HG03039 (cell line): ENCODE measurements around the gene ADAM22.
"Not testable (repeated sequence)": the region's sequence is repeated elsewhere in the genome, so short reads cannot be mapped to it uniquely, and the experiment has no call there.

Experiments
- ATAC-seq: cut with Tn5 transposase; IDR thresholded peaks from one replicate; pipeline ENCODE4 v1.9.1; 2021; ENCODE audit warnings: mild to moderate bottlenecking, moderate library complexity; ENCODE audit not compliant: unreplicated experiment

ADAM22 gene

GRCh38 chr7:88153378-88153777 lies 219.3 kb downstream of the ADAM22 start:
- no peak for ATAC-seq

DNA sequence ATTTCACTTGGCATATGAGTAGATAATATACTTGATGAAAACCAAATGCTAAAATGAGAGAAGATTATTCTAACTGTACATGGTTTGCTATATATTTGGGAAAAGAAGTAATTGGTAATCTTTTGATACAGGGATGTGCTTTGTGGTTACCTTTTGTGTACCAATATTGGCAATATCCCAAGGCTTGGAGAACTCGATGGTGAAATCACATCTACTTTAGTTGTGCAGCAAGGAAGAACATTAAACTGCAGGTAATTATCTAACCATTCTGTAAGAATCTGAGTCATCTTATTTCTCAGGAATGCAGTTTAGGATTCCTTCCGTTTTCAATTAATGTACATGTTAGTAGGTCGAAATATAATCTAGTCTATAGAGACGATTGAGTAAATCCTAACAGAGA lies 221.7 kb downstream of the ADAM22 start:
- no peak for ATAC-seq

DNA sequence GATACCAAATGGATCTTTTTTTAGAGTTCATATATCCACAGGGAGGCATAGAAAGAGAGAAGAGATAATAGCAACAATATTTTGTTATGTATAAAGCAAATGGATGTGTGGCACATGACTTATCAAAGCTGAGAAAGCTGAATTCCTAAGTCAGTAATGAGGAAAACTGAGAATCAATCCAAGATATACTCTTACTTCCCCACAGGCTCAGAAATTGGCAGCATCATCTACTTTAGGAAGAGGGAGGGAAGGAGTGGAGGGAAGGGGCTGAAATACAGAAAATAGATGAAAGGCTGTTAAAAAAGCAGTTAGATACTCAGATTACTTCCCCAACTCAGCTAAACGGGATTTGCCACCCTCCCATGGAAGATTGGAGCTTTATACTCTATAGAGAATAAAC lies 222.3 kb downstream of the ADAM22 start:
- no peak for ATAC-seq

DNA sequence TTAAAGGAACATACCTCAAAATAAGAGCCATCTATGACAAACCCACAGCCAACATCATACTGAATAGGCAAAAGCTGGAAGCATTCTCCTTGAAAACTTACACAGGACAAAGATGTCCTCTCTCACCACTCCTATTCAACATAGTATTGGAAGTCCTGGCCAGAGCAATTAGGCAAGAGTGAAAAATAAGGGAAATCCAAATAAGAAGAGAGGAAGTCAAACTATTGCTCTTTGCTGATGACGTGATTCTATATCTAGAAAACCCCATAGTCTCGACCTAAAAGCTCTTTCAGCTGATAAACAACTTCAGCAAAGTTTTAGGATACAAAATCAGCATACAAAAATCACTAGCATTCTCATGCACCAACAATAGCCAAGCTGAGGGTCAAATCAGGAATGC lies 225.7 kb downstream of the ADAM22 start:
- ATAC-seq, result not testable (repeated sequence)

DNA sequence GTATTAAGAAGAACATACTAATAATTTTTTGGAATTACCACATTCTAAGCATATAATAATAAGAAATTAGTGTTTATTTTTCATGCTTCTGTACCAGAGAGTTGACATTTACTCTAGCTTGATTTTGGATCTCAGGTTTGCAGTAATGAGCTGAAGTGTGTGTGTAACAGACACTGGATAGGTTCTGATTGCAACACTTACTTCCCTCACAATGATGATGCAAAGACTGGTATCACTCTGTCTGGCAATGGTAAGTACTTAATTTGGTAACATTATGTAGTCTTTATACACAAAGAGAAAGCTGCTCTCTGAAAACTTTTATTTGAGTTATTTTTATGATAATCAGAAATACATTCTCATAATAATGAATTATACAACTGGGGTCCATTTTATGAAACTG lies 231.6 kb downstream of the ADAM22 start:
- ATAC-seq, result no peak

- ATAC-seq, result no peak
These were observed 233.2 kb downstream of the ADAM22 start for GRCh38 chr7:88167223-88167622.

DNA sequence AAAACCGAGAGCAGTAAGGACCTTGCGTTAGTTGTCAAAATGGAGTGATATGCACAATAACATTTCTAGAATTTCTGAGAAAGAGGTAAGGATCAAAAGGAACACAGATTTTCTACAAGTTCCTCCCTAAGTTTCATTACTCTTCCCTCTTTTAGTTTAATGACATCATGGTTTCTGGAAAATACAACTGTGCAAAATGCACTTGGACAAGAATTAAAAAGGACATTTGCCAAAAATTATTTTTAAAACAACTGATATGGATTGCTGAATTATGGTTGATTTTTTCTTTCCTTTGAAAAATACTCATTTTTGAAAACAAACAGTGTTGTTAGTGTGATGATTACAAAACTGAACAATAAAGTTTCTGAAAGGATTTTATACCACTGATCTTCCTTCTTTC lies 233.7 kb downstream of the ADAM22 start:
- no peak for ATAC-seq

DNA sequence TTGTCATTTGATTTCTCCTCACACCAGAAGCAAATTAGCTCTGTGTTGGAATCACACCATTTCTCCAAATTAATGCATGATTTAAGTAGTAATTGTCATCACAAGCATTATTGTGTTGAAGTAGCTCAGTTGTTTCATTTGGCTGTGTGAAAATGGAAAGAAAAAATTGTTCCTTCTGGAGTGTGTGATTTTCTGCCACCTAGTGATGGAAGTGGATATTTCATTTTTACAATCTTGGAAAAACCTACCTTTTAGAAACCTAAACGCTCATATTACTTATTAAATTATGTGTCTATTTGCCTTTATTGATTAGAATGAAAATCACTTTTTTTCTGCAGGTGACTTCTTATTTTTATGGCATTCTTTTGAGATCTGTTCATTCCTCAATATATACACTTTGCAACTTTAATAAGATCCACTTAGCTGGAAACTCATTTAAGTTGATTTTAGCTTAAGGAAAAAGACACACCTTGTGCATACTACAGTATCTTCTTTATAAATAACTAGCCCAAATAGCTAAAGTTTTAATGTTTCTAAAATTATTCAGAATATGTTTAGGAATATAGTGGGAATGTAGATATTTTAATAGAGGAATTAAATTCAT lies 235.8 kb downstream of the ADAM22 start:
- ATAC-seq, result no peak

DNA sequence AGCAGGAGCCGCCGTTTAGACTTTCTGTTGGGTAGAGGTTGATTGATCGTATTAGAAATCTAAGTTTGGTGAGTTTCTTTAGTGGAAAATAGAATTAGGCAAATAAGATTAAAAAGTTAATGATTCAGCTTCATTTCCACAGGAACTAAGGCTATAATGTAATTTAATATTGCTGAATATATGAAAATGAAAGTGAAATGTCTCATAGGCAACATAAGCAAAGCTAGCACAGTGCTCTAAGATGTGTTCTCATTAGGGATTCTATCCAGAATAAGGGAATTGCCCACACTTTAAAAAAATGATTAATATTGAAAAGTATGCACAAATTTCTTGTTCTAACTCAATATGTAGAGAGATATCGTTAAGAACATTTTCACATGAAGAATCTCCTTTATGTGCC lies 238.8 kb downstream of the ADAM22 start:
- ATAC-seq, result no peak

- no peak for ATAC-seq
These were observed 242.1 kb downstream of the ADAM22 start for GRCh38 chr7:88176190-88176589.

DNA sequence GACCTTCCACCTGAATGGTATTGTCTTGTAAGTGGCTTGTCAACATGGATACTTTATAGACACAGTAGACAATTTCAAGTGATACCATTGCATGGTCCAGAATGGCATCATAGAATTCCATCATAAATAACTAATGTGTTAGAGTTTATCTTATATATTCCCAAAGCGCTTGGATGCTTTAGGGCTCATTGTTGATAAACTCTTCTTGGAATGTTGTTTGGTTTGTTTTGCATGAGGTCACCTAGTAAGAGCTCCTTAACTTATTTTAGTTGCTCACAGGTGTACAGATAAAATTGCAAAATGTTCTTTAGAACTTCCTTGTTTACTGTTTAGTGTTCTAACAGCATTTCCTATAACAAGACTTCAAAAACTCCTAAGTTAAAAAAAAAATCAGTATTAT lies 249.0 kb downstream of the ADAM22 start:
- no peak for ATAC-seq

- ATAC-seq, result peak; percentile 68
These were observed 250.8 kb downstream of the ADAM22 start for GRCh38 chr7:88184848-88185304.

DNA sequence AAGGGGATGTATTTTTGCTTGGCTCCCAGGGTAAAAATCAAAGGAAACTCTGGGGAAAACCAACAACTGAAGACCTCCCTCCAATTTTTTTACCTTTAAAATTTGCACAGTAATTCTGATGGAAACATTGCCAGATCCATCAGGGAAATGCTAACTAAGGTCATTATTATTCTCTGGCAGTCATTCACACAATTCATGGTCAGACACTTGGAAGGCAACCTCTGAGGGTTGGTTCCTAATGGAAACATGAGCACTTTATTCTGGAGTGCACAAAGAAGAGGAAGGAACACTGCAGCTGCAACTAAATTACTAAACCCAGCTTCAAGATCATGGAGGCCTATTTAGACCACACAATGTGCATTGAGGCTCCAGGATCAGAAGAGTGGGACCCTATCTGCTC lies 251.6 kb downstream of the ADAM22 start:
- no peak for ATAC-seq

- ATAC-seq, result no peak
These were observed 257.9 kb downstream of the ADAM22 start for GRCh38 chr7:88191911-88192310.

- ATAC-seq, result no peak
These were observed 266.2 kb downstream of the ADAM22 start for GRCh38 chr7:88200261-88200660.

- no peak for ATAC-seq
These were observed 266.7 kb downstream of the ADAM22 start for GRCh38 chr7:88200789-88201188.

GRCh38 chr7:88201305-88201704 lies 267.3 kb downstream of the ADAM22 start:
- ATAC-seq, result no peak

GRCh38 chr7:88202278-88202677 lies 268.2 kb downstream of the ADAM22 start:
- ATAC-seq, result no peak

GRCh38 chr7:88202799-88203198 lies 268.7 kb downstream of the ADAM22 start:
- ATAC-seq, result no peak

DNA sequence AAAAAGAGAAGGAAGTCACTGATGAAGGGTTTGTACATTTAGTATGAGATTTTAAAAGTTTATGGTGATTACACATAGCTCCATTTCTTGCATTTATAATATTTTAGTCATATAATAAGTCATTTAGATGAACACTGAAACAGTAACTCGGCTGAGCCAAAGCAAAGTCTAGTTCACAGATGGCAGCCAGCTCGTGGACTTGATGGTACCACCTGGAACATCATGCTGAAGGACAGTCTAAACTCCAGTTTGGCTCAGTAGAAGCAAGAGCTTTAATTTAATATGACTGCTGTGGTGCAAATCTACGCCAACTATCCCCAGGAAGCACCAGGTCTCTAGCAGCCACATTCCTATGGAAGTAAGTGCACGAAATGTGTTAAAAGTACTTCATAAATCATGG lies 269.4 kb downstream of the ADAM22 start:
- ATAC-seq, result no peak

- ATAC-seq, result no peak
These were observed 270.6 kb downstream of the ADAM22 start for GRCh38 chr7:88204525-88205110.

DNA sequence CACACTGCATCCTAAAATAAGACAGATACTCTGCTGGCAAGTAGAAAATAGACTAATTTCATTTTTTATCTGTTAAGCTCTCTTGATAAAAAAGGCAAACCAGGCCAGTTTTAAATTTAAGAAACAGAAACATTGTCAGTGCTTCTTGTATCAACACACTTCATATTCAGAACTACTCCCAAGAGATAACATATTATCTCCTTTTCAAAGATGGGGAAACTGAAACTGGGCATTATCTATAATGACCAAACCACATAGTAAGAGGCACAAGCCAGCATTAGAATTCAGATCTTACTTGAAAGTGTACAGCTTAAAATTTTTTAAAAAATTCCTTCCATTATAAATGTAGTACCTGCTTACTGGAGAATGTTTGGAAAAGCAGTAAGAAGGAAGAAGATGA lies 271.1 kb downstream of the ADAM22 start:
- no peak for ATAC-seq

DNA sequence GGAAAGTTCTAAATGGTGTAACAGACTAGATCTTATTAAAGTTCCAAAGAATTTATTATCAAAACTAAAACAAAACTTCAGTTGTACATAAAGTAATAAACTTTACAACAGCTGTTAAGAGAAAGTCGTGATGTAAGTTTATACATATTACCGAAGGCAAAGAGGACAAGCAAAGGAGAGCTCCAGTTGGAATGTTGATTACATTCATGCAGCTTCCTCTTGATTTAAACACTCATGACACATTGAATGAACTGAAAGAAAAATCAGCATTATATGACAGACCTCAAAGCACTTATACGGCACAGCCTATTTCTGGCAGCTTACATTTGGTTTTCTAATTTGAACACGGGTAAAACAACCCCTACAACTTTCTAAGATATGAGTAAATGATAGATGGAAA lies 272.2 kb downstream of the ADAM22 start:
- ATAC-seq, result no peak
